Measurements from ENCODE around the gene ADAM29. TPM values are rescaled to one million over a fixed set of nuclear protein-coding genes. Genes with fewer than 3 reads are reported as not detected.
"Not testable (repeated sequence)": the region's sequence is repeated elsewhere in the genome, so short reads cannot be mapped to it uniquely, and the experiment has no call there.

The ADAM29 gene
- total RNA-seq, 6 experiments from 2014 or later, result not detected

DNA sequence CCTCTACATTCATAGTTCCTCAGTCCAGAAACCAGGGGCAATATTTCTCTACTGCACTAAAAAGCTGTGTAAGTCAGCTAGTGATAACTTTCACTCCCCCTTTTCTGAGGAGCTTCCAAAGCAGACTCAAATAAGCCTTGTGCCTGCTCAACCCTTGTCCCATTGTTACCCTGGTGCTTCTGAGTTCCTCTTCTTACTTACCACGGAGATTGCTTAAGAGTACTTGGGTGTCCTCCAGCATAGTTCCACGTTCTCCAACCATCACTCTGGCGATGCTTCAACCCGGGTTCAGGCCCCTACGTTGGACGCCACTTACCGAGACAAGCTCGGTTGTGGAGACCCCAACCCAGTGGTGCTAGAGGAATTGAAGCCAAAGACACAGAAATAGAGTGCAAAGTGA is 71.6 kb downstream of the ADAM29 start:
- DNase-seq, result no peak
- Mint-ChIP-seq H3K27ac (no peak overlapping the region), H3K9me3 (peaks cover 54% of the 10 kb centered on the region), H3K4me1 (ENCODE audit: low read depth) (no peaks in the 10 kb centered on the region), H3K36me3 (ENCODE audit: low read depth) (peaks cover 5% of the 10 kb centered on the region; the same call in 1 of the 2 replicates), H3K4me3 (no peak overlapping the region), H3K27me3 (ENCODE audit: insufficient read depth) (no peaks in the 10 kb centered on the region)
- TF ChIP-seq, protein P1, sequence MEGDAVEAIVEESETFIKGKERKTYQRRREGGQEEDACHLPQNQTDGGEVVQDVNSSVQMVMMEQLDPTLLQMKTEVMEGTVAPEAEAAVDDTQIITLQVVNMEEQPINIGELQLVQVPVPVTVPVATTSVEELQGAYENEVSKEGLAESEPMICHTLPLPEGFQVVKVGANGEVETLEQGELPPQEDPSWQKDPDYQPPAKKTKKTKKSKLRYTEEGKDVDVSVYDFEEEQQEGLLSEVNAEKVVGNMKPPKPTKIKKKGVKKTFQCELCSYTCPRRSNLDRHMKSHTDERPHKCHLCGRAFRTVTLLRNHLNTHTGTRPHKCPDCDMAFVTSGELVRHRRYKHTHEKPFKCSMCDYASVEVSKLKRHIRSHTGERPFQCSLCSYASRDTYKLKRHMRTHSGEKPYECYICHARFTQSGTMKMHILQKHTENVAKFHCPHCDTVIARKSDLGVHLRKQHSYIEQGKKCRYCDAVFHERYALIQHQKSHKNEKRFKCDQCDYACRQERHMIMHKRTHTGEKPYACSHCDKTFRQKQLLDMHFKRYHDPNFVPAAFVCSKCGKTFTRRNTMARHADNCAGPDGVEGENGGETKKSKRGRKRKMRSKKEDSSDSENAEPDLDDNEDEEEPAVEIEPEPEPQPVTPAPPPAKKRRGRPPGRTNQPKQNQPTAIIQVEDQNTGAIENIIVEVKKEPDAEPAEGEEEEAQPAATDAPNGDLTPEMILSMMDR (IDR thresholded peaks at IDR 0.05), result no peak

DNA sequence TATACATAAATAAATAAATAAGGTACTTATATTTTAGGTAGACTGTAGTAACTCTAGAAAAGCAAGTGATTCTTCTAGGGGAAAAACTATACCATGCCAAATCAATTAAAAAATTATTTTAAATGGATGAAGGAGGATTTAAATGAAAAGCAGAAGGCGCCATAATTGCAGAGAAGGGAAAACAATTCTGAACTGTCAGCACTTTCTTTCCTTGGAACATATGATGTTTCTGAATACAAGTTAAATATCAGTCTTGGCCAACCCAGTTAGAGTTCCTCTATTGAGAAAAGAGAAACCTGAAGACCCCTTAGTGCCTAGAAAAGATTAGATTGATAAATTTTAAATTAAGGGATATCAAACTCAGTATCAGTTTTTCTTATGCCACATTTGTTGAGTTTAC is 75.8 kb downstream of the ADAM29 start:
- DNase-seq, result no peak
- Mint-ChIP-seq H3K27me3 (ENCODE audit: insufficient read depth) (no peaks in the 10 kb centered on the region), H3K4me1 (ENCODE audit: low read depth) (no peaks in the 10 kb centered on the region), H3K4me3 (no peak overlapping the region), H3K36me3 (ENCODE audit: low read depth) (no peaks in the 10 kb centered on the region), H3K27ac (no peak overlapping the region), H3K9me3 (peaks cover 35% of the 10 kb centered on the region)
- TF ChIP-seq, protein P1 (IDR thresholded peaks at IDR 0.05), result no peak

DNA sequence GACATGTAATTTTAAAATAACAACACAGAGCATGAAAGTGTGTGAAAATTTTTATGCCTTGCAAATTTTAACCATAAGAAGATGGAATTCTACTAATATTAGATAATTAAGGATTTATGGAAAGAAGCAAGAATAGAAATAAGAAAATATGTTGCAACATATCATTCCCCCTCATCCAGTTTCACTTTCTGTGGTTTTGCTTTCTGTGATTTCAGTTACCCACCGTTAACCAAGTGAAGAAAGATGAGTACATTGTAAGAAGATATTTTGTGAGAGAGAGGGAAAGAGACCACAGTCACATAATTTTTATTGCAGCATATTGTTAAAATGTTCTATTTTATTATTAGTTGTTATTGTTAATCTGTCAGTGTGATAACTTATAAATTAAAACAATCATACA is 77.9 kb downstream of the ADAM29 start:
- no peak overlapping the region for H3K4me3 Mint-ChIP-seq
- H3K27ac Mint-ChIP-seq, result no peak overlapping the region
- no peaks in the 10 kb centered on the region for H3K36me3 Mint-ChIP-seq (ENCODE audit: low read depth)
- no peaks in the 10 kb centered on the region for H3K27me3 Mint-ChIP-seq (ENCODE audit: insufficient read depth)
- H3K9me3 Mint-ChIP-seq, result peaks cover 25% of the 10 kb centered on the region
- DNase-seq, result no peak
- TF ChIP-seq, protein P1 (IDR thresholded peaks at IDR 0.05), result no peak
- H3K4me1 Mint-ChIP-seq (ENCODE audit: low read depth), result no peaks in the 10 kb centered on the region

DNA sequence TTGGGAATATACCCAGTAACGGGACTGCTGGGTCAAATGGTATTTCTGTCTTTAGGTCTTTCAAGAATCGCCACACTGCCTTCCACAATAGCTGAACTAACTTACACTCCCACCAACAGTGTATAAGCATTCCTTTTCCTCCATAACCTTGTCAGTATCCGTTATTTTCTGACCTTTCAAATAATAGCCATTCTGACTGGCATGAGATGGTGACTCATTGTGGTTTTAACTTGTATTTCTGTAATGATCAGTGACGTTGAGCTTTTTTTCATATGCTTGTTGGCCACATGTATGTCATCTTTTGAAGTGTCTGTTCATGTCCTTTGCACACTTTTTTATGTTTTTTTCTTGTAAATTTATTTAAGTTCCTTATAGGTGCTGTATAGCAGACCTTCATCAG is 81.2 kb downstream of the ADAM29 start:
- DNase-seq, result no peak
- TF ChIP-seq, protein P1 (IDR thresholded peaks at IDR 0.05), result no peak
- Mint-ChIP-seq H3K36me3 (ENCODE audit: low read depth) (no peaks in the 10 kb centered on the region), H3K4me3 (no peak overlapping the region), H3K9me3 (peaks cover 17% of the 10 kb centered on the region), H3K4me1 (ENCODE audit: low read depth) (no peaks in the 10 kb centered on the region), H3K27me3 (ENCODE audit: insufficient read depth) (no peaks in the 10 kb centered on the region), H3K27ac (no peak overlapping the region)

DNA sequence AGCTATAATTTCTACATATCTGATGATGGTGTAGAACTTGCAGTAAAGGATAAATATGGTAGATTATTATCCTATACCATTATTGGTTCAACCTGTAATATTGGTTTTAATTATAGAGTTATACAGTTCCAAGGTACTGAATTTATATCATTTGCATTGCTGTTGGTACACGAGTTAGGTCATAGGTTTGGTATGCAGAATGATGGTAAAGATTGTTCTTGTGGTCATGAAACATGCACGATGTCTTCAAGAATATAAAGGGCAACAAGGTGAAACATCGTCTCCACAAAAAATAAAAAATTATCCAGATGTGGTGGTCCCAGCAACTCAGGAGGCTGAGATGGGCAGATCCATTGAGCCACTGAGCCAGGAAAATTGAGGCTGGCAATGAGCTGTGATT is 99.6 kb downstream of the ADAM29 start:
- H3K27ac Mint-ChIP-seq, result no peak overlapping the region
- H3K4me3 Mint-ChIP-seq, result no peak overlapping the region
- DNase-seq, result no peak
- no peaks in the 10 kb centered on the region for H3K4me1 Mint-ChIP-seq (ENCODE audit: low read depth)
- TF ChIP-seq, protein P1 (IDR thresholded peaks at IDR 0.05), result no peak
- peaks cover 42% of the 10 kb centered on the region for H3K9me3 Mint-ChIP-seq
- no peaks in the 10 kb centered on the region for H3K27me3 Mint-ChIP-seq (ENCODE audit: insufficient read depth)
- H3K36me3 Mint-ChIP-seq (ENCODE audit: low read depth), result no peaks in the 10 kb centered on the region

DNA sequence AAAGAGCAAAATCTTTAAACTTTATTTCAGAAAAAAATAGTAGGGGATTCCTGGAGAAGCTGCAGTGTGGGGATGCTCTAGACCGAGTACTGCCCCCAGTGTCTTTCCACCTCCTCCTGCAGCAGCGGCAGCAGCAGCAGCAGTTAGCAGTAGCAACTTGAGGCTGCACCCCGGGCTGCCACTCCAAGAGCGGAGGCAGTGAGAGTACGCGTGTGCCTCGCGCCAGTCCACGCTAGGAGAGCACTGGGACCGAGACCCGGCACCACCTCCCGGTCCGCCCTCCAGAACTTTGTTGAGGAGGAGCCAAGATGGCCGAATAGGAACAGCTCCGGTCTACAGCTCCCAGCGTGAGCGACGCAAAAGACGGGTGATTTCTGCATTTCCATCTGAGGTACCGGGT is 101.3 kb downstream of the ADAM29 start:
- DNase-seq; H3K4me1 Mint-ChIP-seq (ENCODE audit: low read depth); H3K4me3 Mint-ChIP-seq; H3K27me3 Mint-ChIP-seq (ENCODE audit: insufficient read depth); H3K36me3 Mint-ChIP-seq (ENCODE audit: low read depth); H3K27ac Mint-ChIP-seq: not testable (repeated sequence)
- H3K9me3 Mint-ChIP-seq, result peaks cover 40% of the 10 kb centered on the region

Other genes with a start within 250 kb of the ADAM29 start
- not detected for gene GLRA3, start 89.1 kb upstream of the ADAM29 start, total RNA-seq (2021; fragmentation: NEBNext Ultra II Directional; extraction: Animal tissue kit (Norgen Biotek cat#: 25700))

Measured in HFFc6 (cell line).